HG02943 (cell line): ENCODE results near the gene BBLN.
"Not testable (repeated sequence)": the region's sequence is repeated elsewhere in the genome, so short reads cannot be mapped to it uniquely, and the experiment has no call there.

Experiments
- ATAC-seq: cut with Tn5 transposase; IDR thresholded peaks from one replicate; pipeline ENCODE4 v1.9.1; 2021; ENCODE audit warnings: mild to moderate bottlenecking, low read depth, moderate library complexity; ENCODE audit not compliant: unreplicated experiment

Gene BBLN

DNA sequence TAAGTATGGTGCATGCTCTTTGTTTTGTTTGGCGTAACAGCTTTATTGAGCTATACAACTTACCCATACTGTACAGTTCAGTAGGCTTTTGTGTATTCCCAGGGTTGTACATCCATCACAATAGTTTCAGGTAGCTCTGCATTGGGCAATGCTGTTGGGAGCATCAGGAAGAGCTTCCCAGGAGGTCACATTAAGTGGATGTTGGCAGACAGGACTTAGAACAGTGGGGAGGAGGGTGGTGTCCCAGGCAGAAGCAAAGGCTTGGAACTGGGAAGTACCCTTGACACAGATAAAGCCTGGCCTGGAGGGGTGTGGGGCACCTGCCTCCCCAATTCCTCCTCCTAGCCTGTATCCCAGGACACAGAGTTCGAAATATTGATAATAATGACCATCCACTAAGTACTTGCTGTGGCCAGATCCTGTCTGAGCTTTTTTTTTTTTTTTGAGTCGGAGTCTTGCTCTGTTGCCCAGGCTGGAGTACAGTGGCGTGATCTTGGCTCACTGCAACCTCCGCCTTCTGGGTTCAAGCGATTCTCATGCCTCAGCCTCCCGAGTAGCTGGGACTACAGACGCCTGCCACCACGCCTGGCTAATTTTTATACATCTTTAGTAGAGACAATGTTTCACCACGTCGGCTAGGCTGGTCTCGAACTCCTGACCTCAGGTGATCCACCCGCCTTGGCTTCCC is 1.3 kb downstream of the BBLN start:
- ATAC-seq = no peak

DNA sequence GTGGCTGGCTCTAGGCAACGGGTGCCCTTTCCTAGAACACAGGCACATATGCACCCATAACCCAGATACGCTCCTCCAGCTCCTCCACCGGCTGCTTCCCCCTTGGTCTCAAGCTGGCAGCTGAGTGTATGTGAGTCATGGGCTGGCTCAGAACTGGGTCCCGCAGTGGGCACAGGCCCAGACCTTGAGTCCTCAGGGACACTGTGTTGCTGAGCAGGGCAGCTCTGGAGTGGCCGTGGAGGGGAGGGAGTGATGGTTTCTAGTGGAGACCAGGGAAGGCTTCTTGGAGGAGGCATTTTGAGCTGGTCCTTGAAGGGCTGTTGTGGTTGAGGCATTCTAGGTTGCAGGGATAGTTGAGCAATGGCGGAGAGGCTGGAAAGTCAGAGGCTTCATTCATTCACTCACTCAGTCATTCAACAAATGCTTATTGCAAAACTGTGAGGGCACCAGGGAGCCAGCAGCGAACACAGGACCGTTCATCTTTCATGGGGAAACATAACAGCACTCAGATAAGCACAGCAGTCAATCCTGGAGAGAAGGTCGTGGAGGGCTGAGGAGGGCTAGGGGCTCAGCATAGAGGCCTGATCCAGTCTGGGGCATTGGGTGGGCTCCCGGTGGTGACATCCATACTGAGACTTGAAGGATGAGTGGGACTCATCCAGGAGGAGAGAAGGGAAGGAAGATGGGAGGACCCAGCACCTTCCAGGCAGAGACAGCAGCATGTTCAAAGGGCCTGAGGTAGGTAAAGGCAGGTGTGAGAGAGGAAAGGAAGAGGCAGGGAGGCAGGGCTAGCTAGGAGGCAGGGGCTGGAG is 2.4 kb downstream of the BBLN start:
- no peak for ATAC-seq

DNA sequence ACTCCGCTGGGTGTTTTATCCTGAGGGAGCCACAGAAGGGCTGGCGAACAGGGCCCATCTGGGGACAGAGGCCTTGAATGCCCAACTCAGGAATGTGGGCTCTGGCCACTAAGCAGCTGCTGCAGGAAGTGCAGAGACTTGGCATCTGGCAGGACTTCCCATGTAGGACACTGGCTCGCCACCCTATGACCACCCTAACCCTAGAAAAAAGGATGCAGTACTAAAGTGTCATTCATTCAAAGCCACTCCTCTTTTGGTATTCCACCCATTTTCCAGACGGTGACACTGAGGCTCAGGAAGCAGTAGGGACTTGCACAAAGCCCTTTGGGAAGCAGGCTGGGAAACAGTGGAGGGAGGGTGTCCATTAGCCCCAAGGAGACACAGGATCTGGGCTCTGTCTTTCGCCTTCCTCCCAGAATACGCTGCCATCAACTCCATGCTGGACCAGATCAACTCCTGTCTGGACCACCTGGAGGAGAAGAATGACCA is 3.0 kb downstream of the BBLN start:
- ATAC-seq = no peak

DNA sequence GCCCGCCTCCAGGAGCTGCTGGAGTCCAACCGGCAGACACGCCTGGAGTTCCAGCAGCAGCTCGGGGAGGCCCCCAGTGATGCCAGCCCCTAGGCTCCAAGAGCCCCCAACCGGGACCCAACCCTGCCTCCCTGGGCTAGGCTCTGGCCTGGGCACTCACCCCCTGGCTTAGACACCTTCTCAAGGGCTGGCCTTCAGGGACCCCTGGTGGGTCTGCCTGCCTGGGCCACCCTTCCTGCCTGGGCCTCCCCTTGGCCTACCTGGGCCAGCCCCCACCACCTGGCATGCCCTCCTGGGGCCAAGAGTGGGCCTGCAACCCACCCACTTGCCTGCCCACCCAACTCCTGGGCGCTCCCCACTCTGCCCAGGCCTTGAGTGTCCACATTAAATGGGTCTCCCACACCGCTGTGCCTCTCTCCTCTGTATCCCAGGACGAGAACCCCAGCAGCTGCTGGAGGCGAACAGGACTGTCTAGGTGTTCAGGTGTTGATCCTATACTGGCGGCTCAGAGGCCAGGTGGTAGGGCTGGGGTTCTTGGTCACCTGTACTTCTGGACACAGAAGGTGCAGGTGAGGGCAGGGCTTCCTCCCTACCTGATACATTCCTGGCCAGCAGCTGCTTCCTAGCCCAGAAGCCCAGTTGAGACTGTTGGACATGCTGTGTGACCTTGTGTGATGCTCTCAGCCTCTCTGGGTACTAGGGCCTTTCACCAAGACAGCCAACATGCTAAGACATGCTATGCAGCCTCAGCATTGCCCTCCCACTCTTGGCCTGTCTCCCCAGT is 3.6 kb downstream of the BBLN start:
- ATAC-seq = no peak

DNA sequence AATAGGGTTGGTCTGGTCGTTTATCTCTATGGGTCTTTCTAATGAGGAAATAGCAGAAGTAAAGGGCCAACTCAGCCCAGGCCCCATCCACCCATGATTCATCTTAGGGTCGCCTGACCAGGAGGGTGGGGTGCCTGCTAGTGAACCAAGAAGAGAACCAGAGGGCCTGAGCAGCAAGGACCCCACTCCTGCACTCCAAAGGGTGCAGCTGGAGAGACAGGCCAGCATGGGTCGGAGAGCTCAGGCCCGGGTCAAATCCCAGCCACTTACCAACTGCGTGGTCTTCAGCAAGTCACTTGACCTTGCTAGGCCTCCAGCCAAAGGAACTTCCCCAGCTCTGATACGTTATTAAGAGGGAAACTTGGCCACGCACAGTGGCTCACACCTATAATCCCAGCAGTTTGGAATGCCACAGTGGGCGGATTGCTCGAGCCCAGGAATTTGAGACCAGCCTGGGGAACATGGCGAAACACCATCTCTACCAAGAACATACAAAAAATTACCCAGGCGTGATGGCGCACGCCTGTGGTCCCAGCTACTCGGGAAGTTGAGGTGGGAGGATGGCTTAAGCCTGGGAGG is 4.3 kb downstream of the BBLN start:
- ATAC-seq = no peak

DNA sequence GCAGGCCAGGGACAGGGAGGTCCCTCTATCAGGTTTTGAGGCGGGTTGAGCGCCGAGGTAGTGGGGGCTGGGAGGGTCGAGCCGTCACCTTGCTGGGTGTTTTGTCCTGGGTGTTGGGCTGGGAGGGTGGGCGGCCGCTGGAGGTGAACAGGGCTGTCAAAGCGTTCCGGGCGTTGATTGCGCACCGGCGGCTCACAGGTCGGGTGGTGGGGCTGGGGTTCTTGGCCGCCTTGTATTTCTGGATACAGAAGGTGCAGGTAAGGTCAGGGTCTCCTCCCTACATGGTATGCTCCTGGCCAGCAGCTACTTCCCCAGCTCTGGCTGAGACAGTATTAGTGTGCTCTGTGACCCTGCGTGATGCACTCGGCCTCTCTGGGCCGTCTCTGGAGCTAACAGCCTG is 6.1 kb downstream of the BBLN start:
- no peak for ATAC-seq

DNA sequence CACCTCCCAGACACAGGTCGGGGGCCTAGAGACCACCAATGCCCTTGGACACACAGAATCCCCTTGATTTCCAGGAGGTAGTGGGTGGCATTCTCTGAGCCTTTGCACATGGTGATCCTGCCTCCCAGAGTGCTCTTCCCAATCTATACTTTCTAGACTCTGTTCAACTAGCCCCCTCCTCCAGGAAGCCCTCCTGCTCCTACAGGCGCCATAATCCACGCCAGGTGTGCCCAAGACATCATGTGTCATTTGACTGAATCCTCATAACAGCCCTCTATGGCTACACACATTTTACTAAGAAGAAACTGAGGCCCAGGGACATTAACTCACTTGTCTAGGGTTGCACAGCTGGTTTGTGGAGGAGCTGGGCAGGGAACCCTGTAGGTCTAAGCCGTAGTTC is 7.1 kb downstream of the BBLN start:
- no peak for ATAC-seq

DNA sequence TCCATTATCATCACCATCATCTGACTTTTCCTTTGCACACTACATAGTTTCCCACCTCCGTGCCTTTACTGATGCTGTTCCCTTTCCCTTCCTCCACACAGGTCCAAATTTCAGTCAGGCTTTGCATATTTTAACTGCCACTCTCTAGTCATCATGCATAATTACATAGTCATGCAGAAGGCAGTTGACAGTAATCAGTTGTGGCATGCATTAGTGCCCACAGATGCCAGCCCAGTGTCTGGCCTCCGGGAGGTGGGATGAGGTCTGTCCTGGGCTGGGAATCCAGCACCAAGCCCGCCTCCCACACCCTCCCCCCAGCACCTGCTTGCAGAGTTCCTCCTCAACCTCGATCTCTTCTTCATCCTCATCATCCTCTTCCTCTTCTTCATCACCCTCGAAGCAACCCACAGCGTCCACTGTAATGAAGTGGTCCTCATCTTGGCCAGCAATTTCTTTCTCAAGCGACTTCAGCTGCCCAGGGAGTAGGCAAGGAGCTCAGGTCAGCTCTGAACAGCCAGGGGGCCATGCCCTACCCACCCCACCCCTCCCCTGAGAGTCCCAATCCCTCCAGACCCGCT is 8.8 kb downstream of the BBLN start:
- no peak for ATAC-seq

DNA sequence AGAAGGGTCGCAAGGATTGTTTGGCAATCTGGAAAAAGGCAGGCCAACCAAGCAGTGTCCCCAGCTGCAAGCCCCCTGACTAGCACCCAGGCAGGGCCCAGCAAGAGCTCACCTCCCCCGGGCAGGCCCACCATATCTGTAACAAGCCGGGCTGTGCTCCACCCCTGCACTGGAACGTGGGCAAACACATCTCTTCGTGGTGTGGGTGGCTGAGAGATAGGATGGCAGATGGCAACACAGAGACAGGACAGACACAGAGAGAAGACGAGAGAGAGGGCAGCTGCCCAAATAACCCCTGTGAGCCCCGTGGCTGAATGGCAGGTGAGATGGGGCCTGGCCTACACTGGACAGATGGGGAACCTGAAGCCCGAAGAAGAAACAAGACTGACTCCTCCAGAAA is 9.4 kb downstream of the BBLN start:
- no peak for ATAC-seq

DNA sequence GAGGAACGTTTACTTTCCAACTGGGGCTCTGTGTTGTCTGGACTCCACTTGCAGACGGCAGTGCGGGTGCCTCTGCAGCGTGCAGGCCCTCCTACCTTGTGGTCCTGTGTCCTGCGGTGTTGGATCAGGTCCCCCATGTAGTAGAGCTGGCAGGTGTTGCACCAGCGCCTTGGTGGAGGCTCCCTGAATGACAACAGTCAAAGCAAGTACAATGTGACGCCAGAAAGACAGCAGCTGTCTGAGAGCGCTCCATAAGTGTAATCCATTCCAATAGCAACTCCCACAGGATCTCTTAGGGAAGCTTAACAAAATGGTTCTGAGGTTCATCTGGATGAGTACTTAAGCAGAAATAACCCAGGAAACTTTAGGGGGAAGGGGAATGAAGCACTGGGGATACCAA is 9.9 kb downstream of the BBLN start:
- ATAC-seq = no peak

DNA sequence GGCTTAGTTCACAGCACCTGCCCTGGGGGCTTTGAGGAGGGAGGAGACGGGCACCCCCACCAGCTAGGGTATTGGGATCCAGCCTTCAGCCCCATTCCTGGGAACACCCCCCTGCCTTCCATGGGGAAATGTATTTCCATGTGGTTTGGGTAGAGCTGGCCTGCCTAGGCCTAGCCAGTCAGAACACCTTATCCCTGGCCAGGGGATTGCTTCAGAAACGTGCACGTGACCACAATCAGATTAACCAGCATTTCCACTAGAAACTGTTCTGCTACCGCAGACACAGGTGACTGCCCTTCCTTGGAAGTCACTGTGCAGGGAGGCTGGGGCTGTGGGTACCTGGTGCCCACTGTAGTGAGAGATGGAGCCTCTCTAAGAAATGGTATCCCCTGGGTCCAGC is 14.0 kb downstream of the BBLN start:
- ATAC-seq = no peak

DNA sequence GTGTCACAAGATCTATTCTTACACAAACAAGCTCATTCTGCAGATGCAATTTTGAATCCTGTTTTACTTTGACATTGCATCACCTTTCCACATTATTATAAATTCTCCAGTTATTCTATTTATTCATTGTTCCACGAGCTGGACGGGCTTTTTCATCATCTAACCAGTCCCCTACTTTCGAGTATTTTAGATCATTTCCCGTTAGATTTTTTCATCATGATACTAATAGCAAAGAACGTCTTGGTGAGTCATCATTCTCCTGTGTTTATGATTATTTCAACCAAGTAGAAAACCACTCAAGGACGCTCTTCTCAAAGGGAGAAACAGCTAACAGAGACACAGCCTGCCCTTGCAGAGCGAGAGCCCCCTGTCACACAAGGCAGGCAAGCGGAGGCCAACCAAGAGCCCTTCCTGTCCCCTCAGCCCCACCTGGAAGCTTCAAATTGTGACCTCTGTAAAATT is 15.1 kb downstream of the BBLN start:
- no peak for ATAC-seq

DNA sequence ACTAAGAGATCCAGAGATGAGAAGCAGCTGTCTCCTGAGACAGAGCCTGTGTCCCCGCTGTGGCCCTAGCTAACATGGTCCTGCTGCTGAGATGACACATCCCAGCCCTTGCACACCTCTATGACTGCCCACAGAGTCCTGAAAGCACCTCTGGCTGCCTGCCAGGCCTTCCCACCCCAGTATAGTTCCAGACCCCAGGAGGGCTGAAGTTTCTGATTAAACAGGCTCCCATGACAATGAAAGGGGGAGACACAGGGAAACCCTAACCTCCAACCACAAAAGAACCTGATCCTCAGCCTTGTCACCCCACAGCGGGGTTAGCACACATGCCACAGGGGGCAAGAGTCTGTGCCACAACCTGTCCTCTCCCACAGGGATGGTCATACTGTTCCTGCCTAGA is 15.7 kb downstream of the BBLN start:
- no peak for ATAC-seq

DNA sequence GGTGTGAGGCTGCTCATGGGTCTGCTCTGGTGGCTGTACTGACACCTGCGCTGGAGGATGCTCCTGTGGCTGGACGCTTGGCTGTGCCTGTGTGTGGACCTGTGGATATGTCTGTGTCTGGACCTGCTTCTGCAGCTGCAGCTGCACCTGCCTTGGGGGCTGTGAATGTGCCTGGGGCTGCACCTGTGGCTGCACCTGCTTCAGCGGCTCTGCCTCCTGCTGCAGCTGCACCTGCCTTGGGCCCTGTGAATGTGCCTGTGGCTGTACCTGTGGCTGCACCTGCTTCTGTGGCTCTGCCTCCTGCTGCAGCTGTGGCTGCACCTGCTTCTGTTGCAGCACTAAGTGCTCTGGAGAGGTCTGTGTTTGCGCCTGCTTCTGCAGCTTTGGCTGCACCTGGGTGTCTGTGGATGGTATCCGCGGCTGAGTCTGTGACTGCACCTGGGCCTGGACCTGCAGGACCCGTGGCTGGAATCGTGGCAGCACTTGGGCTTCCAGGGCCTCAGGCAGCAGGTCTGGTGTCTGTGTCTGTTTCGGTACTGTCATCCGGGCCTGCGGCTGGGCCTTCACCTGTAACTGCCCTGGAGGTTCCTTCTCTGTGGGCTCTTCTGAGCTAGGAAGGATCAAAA is 18.9 kb downstream of the BBLN start:
- no peak for ATAC-seq

DNA sequence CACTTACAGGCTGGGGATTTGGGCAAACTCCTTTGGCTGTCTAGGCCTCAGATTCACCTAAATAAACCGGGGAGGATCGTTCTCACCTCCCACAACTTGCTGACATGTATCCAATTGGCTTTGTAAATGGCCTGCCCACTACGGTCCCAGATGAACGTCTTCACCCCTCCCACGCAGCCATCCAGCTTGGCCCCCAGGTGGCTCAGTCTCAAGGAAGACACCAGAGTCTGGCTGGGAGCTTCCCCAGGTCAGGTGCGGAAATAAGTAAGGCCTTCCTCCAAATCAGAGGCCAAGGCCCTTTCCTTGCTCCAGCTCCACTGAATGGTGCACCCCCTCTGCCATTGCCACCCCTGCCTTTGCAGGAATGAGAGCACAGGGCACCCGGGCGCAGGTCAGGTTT is 19.9 kb downstream of the BBLN start:
- no peak for ATAC-seq

DNA sequence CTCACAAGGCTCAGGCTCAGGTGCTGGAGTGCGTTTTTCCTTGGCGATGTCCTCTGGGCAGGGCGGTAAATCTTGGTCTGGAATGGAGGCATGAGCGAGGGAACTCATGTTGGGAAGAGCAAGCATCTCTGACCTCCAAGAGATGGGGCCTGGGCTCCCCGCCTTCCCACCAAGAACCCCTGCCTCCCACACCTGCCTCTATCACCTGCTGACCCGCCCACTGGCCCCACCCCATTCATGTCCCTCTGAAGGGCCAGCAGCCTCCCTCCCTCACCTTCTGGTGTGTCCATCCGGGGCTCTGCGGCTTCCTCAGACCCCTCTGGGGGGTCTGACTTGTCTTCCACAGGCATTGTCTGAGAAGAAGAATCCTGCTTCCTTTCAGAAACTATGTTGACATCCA is 20.4 kb downstream of the BBLN start:
- ATAC-seq = no peak

DNA sequence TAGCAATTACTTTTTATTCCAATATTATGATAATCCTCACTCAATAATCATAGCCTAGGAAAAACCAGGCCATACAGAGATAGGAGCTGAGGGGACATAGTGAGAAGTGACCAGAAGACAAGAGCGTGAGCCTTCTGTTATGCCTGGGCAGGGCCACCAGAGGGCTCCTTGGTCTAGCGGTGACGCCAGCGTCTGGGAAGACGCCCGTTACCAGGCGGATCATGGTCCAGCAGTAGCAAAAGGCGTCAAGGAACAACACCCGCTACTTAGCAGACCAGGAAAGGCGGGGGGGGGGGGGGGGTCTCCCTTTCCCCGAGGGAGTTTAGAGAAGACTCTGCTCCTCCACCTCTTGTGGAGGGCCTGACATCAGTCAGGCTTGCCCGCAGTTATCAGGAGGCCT is 21.4 kb downstream of the BBLN start:
- not testable (repeated sequence) for ATAC-seq

DNA sequence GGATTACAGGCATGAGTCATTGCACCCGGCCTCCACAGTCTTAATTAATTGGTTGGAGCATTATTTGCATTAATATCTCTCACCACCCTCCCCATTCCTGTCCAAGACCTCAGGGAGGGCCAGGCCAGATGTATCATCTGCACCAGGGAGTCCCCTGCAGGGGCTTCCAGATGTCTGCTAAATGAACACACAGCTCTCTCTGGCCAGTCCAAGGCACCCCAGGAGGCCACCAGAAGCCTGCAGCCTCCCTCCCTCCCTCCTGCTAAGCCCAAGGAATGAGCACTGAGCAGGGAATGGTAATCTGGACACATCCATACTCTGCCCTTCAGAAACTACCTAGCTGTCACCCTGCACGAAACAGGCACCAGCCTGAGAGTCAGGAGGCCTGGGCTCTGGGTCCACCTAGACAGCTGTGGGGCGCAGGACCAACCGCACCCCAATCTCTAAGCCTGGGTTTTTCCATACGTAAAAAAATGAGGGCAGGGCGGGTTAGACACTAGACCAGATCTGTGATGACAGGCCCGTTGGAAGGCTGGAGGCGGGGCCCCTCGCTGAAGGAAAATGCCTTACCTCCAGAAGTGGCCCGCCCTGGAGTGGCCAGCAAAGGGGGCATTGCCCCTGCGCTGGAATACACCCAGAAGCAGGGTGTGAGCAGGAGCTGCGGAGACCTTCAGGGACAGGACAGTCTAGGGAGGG is 23.0 kb downstream of the BBLN start:
- no peak for ATAC-seq
